OCI-LY3 (cell line): ENCODE data around the gene RNF11.

Experiments
- H2AFZ ChIP-seq: fragments of 200-600, 300-600 bp; shearing (Covaris generic); 2 replicates; pipeline ENCODE4 v1.6.0; 2014; ENCODE audit warnings: antibody characterized with exemption, low read depth, low read length
- H3K27ac ChIP-seq: fragments of 200-600, 300-600 bp; sonication (generic); 2 replicates; pipeline ENCODE4 v1.5.1; 2014; ENCODE audit warnings: mild to moderate bottlenecking, low read length, moderate library complexity, mixed read lengths
- H3K27me3 ChIP-seq: fragments of 200-600, 300-600 bp; sonication (generic); 2 replicates; pipeline ENCODE4 v1.6.1; 2014; ENCODE audit warnings: low read depth, low read length, mixed read lengths
- H3K36me3 ChIP-seq: fragments of 200-600, 300-600 bp; sonication (generic); replicated peaks from 2 replicates; pipeline ENCODE3; 2014; ENCODE audit warnings: low read depth, low read length, mixed read lengths
- H3K4me1 ChIP-seq: fragments of 300-600, 200-600 bp; sonication (generic); 2 replicates; pipeline ENCODE4 v1.6.1; 2014; ENCODE audit warnings: low read length, mixed read lengths
- H3K4me2 ChIP-seq: fragments of 200-600, 300-600 bp; sonication (generic); 2 replicates; pipeline ENCODE4 v1.6.1; 2014; ENCODE audit warnings: low read length, mixed read lengths
- H3K4me3 ChIP-seq: fragments of 300-600, 200-600 bp; sonication (generic); 2 replicates; pipeline ENCODE4 v1.5.1; 2014; ENCODE audit warnings: antibody characterized with exemption, mild to moderate bottlenecking, low read length, moderate library complexity
- H3K79me2 ChIP-seq: fragments of 300-600, 200-600 bp; shearing (Covaris generic); 2 replicates; pipeline ENCODE4 v1.6.1; 2014; ENCODE audit warnings: mild to moderate bottlenecking, low read length, mixed read lengths
- H3K9ac ChIP-seq: fragments of 300-600, 200-600 bp; shearing (Covaris generic); 2 replicates; pipeline ENCODE4 v1.6.0; 2014; ENCODE audit warnings: mild to moderate bottlenecking, low read length, moderate library complexity
- H3K9me3 ChIP-seq: fragments of 200-600, 300-600 bp; shearing (Covaris generic); 2 replicates; pipeline ENCODE4 v1.6.1; 2014; ENCODE audit warnings: low read length, mixed read lengths; ENCODE audit not compliant: insufficient read depth
- H4K20me1 ChIP-seq: fragments of 200-600, 300-600 bp; sonication (generic); 2 replicates; pipeline ENCODE4 v1.6.1; 2016; ENCODE audit warnings: low read length, mixed read lengths; ENCODE audit not compliant: insufficient read depth
- EZH2phosphoT487 ChIP-seq: fragments of 200-600 bp; shearing (Covaris generic); IDR thresholded peaks from 2 replicates; pipeline ENCODE4 v1.6.1; 2018; ENCODE audit warnings: antibody characterized with exemption, mixed run types, low read depth
- TF ChIP-seq, protein P1 (sequence below): fragments of 200-600, 300-600 bp; sonication (generic); IDR thresholded peaks from 2 replicates; pipeline ENCODE4 v1.5.1; 2014; ENCODE audit warnings: antibody characterized with exemption, low read length, low read depth

The RNF11 gene

DNA sequence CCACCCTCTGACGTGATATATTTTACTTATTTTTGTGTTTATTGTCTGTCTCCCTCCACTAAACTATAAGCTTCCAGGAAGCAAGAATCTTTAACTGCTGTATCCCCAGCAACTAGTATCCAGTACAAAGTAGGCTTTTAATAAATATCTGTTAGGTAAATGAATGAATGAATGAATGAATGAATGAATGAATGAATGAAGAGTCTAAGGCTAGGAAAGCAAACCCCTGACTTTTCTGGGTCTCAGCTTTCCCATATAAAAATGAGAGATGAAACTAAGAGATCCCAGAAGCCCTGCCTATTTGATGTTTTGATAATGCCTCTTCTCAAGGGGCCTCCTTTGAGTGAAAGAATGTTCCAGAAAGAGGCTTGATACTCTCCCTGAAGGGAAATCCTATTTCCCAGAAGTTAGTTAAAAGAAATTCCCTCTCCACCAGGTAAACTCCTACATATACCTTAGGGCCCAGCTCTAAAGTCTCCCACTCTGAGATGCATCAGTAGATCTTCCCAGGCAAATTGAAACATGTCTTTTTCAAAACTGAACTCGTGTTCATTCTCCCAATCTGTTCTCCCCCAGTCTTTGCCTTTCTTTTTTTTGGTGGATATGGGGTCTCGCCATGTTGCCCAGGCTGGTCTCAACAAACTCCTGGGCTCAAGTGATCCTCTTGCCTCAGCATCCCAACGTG is 86.5 kb downstream of the RNF11 start:
- Histone ChIP-seq H3K9ac (no peak overlapping the region), H3K4me2 (no peak overlapping the region), H4K20me1 (no peaks in the 10 kb centered on the region), H3K4me1 (no peaks in the 10 kb centered on the region), H3K27me3 (no peaks in the 10 kb centered on the region), H3K9me3 (no peaks in the 10 kb centered on the region), H3K27ac (no peak overlapping the region), H3K79me2 (no peaks in the 10 kb centered on the region), H3K36me3 (no peaks in the 10 kb centered on the region), H3K4me3 (no peak overlapping the region), H2AFZ (no peak overlapping the region)
- no peak for TF ChIP-seq EZH2phosphoT487
- TF ChIP-seq, protein P1, sequence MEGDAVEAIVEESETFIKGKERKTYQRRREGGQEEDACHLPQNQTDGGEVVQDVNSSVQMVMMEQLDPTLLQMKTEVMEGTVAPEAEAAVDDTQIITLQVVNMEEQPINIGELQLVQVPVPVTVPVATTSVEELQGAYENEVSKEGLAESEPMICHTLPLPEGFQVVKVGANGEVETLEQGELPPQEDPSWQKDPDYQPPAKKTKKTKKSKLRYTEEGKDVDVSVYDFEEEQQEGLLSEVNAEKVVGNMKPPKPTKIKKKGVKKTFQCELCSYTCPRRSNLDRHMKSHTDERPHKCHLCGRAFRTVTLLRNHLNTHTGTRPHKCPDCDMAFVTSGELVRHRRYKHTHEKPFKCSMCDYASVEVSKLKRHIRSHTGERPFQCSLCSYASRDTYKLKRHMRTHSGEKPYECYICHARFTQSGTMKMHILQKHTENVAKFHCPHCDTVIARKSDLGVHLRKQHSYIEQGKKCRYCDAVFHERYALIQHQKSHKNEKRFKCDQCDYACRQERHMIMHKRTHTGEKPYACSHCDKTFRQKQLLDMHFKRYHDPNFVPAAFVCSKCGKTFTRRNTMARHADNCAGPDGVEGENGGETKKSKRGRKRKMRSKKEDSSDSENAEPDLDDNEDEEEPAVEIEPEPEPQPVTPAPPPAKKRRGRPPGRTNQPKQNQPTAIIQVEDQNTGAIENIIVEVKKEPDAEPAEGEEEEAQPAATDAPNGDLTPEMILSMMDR, result no peak
